AG04450 (cell line): ENCODE measurements around the gene PYY. TPM values are rescaled to one million over a fixed set of nuclear protein-coding genes. Genes with fewer than 3 reads are reported as not detected.

ENCODE experiments used
- CTCF ChIA-PET: fragments of 300-600, 350-600 bp; formaldehyde crosslinking; extraction: SDS; loops from one replicate; lab custom pipeline; 2022; ENCODE audit warnings: antibody characterized with exemption, inconsistent platforms; lab: Charles Lee
- POLR2A ChIA-PET: fragments of 350-600 bp; formaldehyde crosslinking; extraction: SDS; loops from one replicate; lab custom pipeline; 2021; ENCODE audit warnings: antibody characterized with exemption, inconsistent platforms; lab: Yijun Ruan, JAX
- DNase-seq: peaks from one replicate; pipeline ENCODE4 v3.0.0-alpha.2; 2011; ENCODE audit warnings: low read depth, low spot score
- H3K27ac ChIP-seq: one replicate; pipeline ENCODE4 v1.5.1; 2012; ENCODE audit warnings: low read depth, low read length, control low read depth
- H3K27me3 ChIP-seq: one replicate; pipeline ENCODE4 v1.6.0; 2012; ENCODE audit warnings: low read length; ENCODE audit not compliant: control insufficient read depth, insufficient read depth
- H3K4me3 ChIP-seq: 2 replicates; pipeline ENCODE4 v1.5.1; 2011; ENCODE audit warnings: mild to moderate bottlenecking, low read depth, low read length, control low read depth
- H3K9me3 ChIP-seq: 2 replicates; pipeline ENCODE4 v1.5.1; 2012; ENCODE audit warnings: low read length; ENCODE audit not compliant: control insufficient read depth, insufficient read depth
- polyA plus RNA-seq: library from polyadenylated mRNA; depleted of rRNA; stranded (reverse); fragments of >200 nt; gene quantifications from 2 replicates; pipeline ENCODE4 v1.2.3, GENCODE V29; 2011
- TF ChIP-seq, protein P1 (sequence below): IDR thresholded peaks from 2 replicates; pipeline ENCODE4 v1.5.1; 2011; ENCODE audit warnings: low read depth, low read length, control low read depth, inconsistent platforms

The PYY gene
- polyA plus RNA-seq, 1 experiment, result not detected

DNA sequence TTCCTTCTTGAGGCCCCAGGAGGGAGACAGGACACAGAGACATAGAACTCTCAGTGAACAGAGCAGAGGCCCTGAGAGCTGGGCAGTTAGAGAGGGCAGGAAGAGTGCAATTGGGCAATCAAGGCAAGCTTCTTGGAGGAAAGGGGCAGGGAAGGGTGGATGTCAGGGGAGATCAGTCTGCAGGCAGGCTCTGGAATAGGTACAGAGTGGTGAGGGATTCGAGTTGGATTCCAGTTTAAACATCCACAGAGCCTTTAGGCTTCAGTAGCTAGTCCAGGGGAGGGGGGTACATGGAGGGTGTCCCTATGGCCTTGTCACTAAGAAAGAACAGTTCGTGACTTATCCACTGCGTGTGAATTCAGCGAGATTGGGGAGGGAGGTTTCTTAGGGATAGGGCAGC is 2.0 kb downstream of the PYY start:
- TF ChIP-seq, protein P1, sequence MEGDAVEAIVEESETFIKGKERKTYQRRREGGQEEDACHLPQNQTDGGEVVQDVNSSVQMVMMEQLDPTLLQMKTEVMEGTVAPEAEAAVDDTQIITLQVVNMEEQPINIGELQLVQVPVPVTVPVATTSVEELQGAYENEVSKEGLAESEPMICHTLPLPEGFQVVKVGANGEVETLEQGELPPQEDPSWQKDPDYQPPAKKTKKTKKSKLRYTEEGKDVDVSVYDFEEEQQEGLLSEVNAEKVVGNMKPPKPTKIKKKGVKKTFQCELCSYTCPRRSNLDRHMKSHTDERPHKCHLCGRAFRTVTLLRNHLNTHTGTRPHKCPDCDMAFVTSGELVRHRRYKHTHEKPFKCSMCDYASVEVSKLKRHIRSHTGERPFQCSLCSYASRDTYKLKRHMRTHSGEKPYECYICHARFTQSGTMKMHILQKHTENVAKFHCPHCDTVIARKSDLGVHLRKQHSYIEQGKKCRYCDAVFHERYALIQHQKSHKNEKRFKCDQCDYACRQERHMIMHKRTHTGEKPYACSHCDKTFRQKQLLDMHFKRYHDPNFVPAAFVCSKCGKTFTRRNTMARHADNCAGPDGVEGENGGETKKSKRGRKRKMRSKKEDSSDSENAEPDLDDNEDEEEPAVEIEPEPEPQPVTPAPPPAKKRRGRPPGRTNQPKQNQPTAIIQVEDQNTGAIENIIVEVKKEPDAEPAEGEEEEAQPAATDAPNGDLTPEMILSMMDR, result no peak
- CTCF ChIA-PET, result interaction anchor here (1.1 kb wide), 1 partner anchor 8 kb away, joined by 5 read pairs; no protein-coding TSS in a partner anchor
- POLR2A ChIA-PET, result no interaction called here
- H3K27ac ChIP-seq, result no peak overlapping the region
- H3K27me3 ChIP-seq, result peaks cover 65% of the 10 kb centered on the region
- H3K9me3 ChIP-seq, result peaks cover 8% of the 10 kb centered on the region; the same call in 1 of the 2 replicates
- no peak overlapping the region for H3K4me3 ChIP-seq
- no peak for DNase-seq

DNA sequence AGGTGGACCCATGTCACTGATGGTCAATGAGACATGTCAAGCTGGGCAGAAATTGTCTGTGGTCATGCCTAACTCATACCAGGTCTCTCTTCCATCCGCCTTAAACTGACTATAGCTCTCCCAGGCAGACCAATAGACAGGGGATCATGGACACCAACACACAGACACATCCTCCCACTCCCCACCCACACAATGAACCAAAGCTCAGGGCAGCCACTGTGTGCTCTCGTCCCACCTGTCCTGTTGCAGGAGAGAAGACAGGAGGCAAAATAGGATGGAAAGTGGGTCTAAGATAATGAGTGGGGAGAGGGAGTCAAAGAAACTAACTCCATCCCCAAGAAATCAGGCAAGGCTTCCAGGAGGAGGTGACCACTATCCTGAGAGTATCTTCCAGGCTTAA is 3.2 kb downstream of the PYY start:
- CTCF ChIA-PET, result interaction anchor here (0.5 kb wide), 1 partner anchor 81 kb away, joined by 3 read pairs; no protein-coding TSS in a partner anchor
- Histone ChIP-seq H3K4me3 (no peak overlapping the region), H3K27me3 (peaks cover 57% of the 10 kb centered on the region), H3K9me3 (peaks cover 8% of the 10 kb centered on the region; the same call in 1 of the 2 replicates), H3K27ac (no peak overlapping the region)
- no peak for DNase-seq
- TF ChIP-seq, protein P1, result no peak
- POLR2A ChIA-PET, result no interaction called here

DNA sequence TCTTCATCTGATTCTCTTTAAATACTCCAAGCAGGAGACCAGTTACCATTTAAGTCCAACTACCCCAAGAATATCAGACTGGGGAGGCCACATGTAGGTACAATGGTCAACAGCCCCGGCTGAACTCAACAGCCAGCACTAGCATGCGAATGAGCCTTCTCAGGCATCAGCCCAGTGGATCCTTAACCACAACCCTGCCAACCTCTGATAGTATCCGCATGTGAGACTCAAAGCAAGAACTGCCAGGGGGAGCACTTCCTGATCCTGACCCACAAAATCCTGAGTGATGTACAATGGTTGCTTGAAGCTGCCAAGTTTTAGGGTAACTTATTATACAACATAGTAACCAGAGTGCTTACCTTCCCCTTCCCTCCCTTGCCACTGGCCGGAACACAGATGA is 4.0 kb downstream of the PYY start:
- POLR2A ChIA-PET, result no interaction called here
- Histone ChIP-seq H3K27ac (no peak overlapping the region), H3K9me3 (peaks cover 8% of the 10 kb centered on the region; the same call in 1 of the 2 replicates), H3K27me3 (peaks cover 51% of the 10 kb centered on the region), H3K4me3 (no peak overlapping the region)
- CTCF ChIA-PET, result no interaction called here
- TF ChIP-seq, protein P1, result no peak
- DNase-seq, result no peak

DNA sequence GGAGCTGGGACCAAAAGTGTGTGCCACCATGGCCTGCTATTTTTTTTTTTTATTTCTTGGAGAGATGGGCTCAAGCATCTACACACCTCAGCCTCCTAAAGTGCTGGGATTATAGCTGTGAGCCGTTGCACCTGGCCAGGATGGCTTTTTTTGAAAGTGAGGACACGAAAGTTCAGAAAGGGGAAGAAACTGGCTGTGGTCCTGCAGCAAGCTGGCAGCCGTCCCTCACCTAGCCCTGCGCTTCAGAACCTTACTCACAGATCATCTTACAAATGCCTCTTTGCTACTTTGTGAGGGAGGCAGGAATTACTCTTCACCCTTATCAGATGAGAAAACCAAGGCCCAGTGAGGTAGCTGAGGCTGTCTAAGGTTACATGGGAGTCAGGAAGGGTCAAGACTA is 7.0 kb downstream of the PYY start:
- Histone ChIP-seq H3K27ac (no peak overlapping the region), H3K4me3 (no peak overlapping the region), H3K27me3 (peaks cover 26% of the 10 kb centered on the region), H3K9me3 (no peaks in the 10 kb centered on the region)
- no peak for DNase-seq
- POLR2A ChIA-PET, result no interaction called here
- TF ChIP-seq, protein P1, result no peak
- CTCF ChIA-PET, result interaction anchor here (0.7 to 1.1 kb wide), 3 partner anchors 14 to 221 kb away, joined by 3 to 7 read pairs (median 6); no protein-coding TSS in a partner anchor

DNA sequence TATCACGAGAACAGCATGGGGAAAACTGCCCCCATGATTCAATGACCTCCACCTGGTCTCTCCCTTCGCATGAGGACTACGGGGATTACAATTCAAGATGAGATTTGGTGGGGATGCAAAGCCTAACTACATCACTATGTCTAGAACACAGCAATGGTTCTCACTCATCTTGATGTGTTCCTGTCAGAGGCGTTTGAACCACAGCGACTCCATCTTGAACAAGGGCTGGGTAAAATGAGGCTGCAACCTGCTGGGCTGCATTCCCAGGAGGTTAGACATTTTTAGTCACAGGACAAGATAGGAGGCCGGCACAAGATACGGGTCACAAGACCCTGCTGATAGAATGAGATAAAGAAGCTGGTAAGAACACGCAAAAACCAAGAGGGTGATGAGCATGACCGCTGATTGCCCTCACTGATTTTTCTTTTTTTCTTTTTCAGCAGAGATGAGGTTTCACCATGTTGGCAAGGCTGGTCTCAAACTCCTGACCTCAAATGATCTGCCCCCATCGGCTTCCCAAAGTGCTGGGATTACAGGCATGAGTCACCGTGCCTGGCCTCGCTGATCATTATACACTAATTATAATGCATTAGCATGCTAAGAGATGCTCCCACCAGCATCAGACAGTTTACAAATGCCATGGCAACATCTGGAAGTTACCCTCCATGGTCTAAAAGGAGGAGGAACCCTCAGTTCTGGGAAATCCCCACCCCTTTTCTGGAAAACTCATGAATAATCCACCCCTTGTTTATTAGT is 8.5 kb downstream of the PYY start:
- TF ChIP-seq, protein P1, result no peak
- H3K4me3 ChIP-seq, result no peak overlapping the region
- peaks cover 12% of the 10 kb centered on the region for H3K27me3 ChIP-seq
- ChIA-PET POLR2A (no interaction called here), CTCF (interaction anchor here (0.6 to 4.1 kb wide), 6 partner anchors 37 to 223 kb away, joined by 3 to 123 read pairs (median 26); no protein-coding TSS in a partner anchor)
- H3K9me3 ChIP-seq, result no peaks in the 10 kb centered on the region
- no peak for DNase-seq
- H3K27ac ChIP-seq, result no peak overlapping the region
